Stimulated activated CD8-positive, alpha-beta memory T cell treated with anti-CD3 and anti-CD28 coated beads, Interleukin-12 subunit alpha, Interleukin-12 subunit beta, amount 100 ng/mL, for 24 hours (primary cell): Measurements from ENCODE around the gene NRAP.

ENCODE experiments used
- DNase-seq: peaks from one replicate; pipeline ENCODE4 v3.0.0-alpha.2; 2020; ENCODE audit errors: extremely low read depth

Gene NRAP

GRCh38 chr10:113560071-113560470 lies 103.8 kb downstream of the NRAP start:
- DNase-seq = no peak

GRCh38 chr10:113557903-113558321 lies 105.9 kb downstream of the NRAP start:
- DNase-seq = no peak

- no peak for DNase-seq
These were observed 106.4 kb downstream of the NRAP start for GRCh38 chr10:113557424-113557862.

GRCh38 chr10:113555751-113556150 lies 108.1 kb downstream of the NRAP start:
- no peak for DNase-seq

- DNase-seq = no peak
These were observed 108.6 kb downstream of the NRAP start for GRCh38 chr10:113555245-113555644.

DNA sequence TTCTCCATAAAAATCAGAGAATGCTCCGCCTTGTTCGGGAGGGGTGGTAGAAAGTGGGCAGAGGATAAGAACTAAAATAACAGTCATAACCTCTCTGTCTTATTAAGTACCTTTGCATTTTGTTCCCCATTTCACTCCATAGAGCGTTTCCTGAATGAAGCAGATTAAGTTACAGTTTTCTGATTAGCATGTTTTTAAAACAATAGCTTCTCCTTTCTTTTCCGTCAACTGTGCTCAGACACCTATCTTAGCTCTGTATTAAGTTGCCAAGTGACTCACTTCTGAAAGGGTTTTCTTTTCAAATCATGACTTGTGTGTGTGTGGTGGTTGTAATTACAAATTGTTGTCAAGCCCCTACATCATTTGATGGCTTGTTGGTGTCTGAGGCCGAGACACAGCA lies 109.6 kb downstream of the NRAP start:
- DNase-seq = no peak

DNA sequence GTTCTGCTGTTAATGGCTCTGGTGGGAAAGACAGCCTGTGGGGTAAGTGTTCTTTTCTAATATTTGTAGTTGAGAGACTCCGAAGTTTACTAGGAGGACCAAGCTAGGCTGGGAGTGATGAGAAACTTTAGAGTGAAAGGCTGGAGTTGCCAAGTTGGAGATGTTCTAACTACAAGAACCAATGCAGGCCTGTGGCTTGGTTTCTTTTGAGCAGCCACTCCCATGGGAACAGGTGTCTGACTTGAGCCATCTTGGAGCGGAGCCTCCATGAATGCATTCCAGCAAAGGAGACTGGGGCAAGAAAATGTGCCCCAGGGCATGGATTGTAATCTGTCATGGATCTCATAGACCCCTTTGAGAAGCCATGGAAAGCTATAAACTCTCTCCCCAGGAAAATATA lies 110.7 kb downstream of the NRAP start:
- no peak for DNase-seq

DNA sequence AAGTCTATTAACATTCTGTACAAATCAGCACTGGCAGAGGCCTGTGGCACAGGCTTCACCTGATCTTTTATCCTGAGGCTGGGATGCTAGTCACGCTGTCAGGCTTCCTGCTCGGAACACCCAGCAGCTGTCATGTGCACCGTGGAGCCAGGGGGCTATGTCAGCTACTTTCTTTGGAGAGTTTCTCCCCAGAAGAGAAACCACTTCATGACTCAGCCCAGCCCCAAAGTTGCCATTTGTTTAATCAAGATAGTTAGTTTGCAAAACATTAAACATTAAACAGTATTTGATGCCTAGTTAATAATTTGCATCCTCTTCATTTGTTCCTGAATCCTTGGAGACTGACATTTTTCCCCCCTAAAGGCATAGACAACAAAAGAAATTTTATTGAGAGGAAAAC lies 111.1 kb downstream of the NRAP start, which contains the start of gene HABP2:
Gene HABP2, plus strand, starts transcription at position 353 of the 400 bp plus-strand sequence. CDS start 69 bp downstream, outside the sequence.
- no peak for DNase-seq

DNA sequence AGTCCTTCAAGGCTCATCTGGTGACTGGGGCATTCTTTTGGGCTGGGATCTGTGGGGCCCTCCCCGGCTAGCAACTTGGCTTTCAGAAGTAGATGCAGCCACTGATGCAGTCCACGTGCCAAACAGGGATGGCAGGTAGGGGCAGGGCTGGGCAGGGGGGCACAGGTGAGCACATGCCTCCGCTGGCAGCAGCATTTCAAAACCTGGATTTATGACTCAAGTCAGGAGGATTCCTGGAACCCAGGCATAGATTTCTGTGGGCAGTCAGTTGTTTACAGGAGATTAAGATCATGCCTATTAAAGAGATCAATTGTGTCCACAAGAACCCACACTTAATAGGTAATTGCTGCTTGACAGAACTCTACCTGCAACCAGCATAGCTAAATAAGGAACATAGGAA lies 111.8 kb downstream of the NRAP start:
- no peak for DNase-seq

DNA sequence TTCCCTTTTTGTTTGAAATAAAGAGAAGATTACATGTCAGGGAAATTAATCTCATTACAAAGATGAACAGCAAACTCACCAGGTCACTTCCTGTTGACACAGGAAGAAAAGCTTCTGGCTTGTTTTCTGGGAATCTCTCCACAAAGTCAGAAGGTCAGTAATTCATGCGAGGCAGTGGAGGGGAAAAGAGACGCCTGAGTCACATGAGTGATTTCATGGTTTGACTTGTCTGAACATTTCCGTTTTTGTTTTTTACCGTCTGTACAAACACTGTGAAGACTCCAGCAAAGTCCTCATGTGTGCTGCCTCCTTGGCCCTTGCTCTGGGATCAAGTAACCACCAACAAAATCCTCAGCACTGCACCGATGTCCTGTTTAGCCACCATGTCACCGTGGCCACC lies 113.5 kb downstream of the NRAP start:
- DNase-seq = no peak

GRCh38 chr10:113549856-113550255 lies 114.0 kb downstream of the NRAP start:
- no peak for DNase-seq

- no peak for DNase-seq
These were observed 116.4 kb downstream of the NRAP start for GRCh38 chr10:113547426-113547825.

- DNase-seq = no peak
These were observed 119.4 kb downstream of the NRAP start for GRCh38 chr10:113544392-113544791.

- no peak for DNase-seq
These were observed 120.5 kb downstream of the NRAP start for GRCh38 chr10:113543107-113543955.

GRCh38 chr10:113541549-113541927 lies 122.3 kb downstream of the NRAP start:
- DNase-seq = no peak

DNA sequence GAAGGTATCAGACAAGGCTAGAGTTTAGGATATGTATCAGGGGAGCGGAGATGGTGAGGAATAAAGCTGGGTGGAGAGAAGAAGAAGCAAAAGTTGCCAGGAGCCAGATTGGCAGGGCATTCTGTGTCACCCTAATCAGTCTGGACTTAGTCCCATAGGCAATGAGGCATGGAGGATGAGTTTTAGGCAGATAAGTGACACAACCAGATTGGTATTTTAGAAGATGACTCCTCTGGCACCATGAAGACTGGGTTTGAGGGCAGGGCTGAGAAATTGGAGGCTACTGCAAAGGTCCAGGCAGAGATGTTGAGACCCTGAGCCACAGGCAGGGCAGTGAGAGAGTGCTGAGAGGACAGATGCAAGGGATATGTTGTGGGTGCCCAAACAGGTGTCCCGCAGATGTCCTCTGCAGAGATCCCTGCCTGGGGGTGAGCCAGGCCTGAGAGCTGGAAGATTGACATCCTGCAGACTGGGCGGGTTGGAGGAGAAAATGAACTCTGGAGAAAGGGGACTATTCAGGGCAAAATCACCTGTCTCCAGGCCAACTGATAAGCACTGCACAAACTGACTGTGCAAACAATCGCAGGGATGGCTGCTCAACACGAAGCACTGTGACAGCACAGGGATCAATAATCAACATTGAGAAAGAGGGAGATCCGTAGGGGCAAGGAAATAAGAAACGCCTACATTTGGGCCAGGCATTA lies 122.8 kb downstream of the NRAP start:
- no peak for DNase-seq

GRCh38 chr10:113539789-113540188 lies 124.1 kb downstream of the NRAP start:
- no peak for DNase-seq
